COLO668 (cell line): ENCODE measurements around the gene CABP4.

Source experiments
- DNase-seq: peaks from one replicate; lab custom pipeline; 2025; ENCODE audit not compliant: unreplicated experiment; lab: John Stamatoyannopoulos, UW

The CABP4 gene

DNA sequence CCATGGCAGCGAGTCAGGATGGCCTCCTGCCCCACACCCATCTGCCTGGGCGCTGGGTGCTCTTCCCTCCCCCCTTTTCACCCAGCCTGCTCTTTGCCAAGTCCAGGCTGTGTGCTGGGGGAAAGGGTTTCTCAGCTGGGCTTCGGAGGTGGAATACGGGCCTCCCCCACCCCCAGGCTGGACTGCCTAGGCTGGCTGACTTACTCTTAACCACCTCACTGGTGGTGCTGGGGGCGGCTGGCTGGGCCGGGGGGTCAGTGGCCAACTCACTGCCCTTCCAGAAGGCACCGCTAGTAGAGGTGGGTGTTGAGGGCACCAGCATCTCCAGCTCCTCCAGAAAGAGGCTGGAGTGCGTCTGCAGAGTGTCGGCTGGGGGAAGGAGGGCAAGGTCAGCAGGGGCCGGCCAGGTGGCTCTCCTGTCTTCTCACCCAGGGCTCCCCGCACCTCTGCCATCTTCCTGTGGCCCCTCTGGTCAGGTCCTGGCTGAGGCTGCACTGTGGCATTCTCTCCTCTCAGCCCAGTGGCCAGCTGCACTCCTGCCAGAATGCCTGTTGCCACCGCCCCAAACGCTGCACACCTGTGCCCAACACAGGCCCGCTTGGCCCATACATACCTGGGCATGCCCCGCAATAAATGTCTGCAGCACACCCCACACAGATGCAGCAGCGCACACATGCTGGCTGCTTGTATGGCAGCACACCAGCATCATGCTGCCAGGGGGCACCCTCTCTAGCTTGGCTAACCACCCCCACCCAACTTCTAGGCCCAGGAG lies 40.3 kb downstream of the CABP4 start:
- no peak for DNase-seq

DNA sequence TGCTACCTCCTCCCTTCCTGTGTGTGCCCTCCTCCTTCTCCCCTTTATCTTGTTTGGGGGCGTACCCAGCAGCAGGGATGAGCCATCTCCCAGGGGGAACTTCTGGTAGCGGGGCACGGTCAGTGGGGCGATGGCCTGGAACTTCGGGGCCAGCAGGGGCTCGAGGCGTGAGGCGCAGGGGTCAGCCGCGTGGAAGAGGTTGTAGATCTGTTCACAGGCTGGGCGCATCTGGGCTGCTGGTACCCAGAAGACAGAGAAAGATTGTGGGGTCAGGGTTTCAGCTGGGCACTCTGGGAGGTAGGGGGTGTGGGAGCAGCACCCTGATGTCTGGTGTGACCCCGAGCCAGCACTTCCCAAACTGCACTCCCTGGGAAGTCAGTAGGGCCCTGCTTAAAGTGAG lies 41.0 kb downstream of the CABP4 start:
- no peak for DNase-seq

DNA sequence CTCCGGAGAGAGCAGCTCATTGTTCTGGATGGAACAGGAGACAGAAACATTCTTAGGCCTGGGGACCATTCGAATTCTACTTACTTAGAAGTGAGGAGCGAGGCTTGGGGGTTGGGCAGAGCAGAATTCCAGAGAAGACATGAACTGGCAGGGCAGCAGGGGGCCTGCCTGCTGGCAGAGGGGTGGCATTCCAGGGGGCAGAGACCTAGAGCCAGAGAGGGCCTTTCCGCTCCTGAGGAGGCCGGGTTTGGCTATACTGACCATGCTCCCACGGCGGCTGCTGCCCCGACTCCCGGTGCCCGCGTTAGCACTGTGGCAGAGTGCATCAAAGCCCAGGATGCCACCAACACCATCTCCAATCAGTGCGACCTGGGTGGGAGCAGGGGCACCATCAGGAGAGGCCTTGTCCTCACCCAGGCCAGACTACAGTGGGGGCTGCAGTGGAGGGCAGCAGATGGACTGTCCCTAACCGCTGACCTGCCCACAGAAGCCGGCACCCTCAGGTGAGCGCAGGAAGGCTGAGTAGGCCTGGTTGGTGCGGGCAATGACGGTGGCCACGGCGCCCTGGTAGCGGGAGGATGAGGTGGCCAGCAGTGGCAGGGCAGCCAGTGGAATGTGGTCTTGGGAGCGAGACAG lies 42.6 kb downstream of the CABP4 start:
- no peak for DNase-seq

GRCh38 chr11:67498544-67498972 lies 43.4 kb downstream of the CABP4 start:
- DNase-seq, result no peak

GRCh38 chr11:67499808-67500483 lies 44.8 kb downstream of the CABP4 start:
- no peak for DNase-seq

DNA sequence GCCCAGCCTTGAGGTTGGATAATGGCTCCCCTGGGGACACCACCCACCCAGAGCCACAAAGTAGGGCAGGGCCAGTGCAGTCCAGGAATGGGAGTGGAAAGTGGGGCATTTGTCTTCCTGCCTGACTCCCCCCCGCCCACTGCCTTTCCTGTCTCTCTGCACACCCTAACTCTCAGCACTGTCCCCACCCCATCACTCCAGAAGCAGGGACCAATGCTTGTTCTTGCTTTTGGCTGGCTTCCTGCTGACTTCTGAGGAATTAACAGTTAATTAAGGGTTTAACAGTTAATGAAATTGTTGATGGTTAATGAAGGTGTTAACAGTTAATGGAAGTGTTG lies 45.3 kb downstream of the CABP4 start:
- DNase-seq, result no peak

DNA sequence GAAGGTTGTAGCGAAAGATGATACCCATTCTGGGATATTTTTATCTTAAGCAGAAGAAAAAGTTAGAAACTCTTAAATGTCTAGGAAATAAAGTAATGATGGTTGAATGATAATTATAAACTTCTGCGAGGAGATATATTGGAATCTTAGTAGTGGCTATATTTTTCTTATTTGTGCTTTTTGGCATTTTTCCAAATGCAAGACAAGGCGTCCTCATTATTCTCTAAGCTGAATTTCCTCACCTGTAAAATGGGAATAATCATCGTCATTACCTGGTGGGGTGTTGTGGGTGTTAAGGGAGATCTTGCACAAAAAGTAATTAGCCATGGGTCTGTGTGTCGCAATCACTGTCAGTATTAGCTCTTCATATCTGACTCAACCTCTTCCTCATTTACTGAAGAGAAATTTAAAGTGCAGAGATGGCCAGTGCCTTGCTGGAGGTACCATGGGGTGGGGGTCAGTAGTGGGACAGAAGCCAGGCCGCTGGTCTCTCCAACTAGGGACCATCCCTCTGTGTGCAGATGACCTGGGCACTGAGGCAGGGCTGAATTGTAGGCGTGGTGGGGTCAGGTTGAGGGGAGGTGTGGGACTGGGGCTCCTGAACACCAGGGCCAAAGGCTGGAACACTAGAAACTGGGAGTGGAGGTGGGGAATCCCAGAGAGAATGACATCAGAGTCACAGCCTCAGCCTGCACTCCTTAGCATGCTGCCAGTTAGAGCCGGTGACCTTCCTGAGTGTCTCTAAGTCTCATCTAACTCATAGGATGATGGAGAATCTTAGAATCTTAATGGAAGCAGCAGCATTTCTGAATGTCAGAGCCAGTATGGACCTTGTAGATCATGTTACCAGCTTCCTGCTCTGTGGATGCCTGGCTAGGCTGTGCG lies 45.9 kb downstream of the CABP4 start:
- DNase-seq, result no peak

GRCh38 chr11:67501854-67502253 lies 46.7 kb downstream of the CABP4 start:
- no peak for DNase-seq

- DNase-seq, result no peak
These were observed 47.3 kb downstream of the CABP4 start for GRCh38 chr11:67502328-67502979.

- DNase-seq, result no peak
These were observed 48.2 kb downstream of the CABP4 start for GRCh38 chr11:67503119-67504004.

- DNase-seq, result peak; percentile 53
These were observed 49.1 kb downstream of the CABP4 start for GRCh38 chr11:67504005-67504949.

GRCh38 chr11:67504950-67505581 lies 49.9 kb downstream of the CABP4 start, which contains the start of gene PITPNM1:
TSS of gene PITPNM1 (minus strand) at chr11:67505363. CDS start at chr11:67504180, 1,183 bp downstream.
- DNase-seq, result peak; percentile 58

- DNase-seq, result peak; percentile 93
These were observed 50.6 kb downstream of the CABP4 start for GRCh38 chr11:67505605-67506396.

DNA sequence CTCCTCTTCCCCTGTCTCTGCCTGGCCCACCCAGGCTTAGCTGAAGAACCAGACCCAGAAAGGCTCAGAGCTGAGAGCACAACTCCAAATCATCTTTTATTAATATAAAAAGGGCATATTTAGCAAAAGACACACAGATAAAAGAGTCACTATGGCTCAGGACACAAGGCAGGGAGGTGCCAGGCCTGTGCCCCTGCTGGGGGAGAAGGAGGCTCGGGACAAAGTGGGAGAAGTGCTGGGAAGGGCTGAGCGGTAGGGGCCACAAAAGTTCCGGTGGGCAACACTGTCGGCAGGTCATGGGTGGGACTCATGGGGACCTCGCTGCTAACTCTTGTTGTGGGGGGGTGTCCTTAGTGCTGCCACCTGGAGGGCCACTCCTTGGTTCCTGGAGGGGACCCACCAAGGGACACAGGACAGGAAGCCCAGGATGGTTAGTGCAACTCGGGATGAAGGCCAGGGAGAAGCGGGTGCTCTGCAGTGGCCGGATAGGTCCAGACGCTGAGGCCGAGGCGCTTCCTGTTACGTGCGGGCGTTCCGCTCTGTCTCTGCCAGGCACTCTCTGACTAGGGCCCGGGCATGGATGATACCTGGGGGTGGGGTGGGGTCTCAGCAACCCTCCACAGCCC lies 51.4 kb downstream of the CABP4 start:
- no peak for DNase-seq

DNA sequence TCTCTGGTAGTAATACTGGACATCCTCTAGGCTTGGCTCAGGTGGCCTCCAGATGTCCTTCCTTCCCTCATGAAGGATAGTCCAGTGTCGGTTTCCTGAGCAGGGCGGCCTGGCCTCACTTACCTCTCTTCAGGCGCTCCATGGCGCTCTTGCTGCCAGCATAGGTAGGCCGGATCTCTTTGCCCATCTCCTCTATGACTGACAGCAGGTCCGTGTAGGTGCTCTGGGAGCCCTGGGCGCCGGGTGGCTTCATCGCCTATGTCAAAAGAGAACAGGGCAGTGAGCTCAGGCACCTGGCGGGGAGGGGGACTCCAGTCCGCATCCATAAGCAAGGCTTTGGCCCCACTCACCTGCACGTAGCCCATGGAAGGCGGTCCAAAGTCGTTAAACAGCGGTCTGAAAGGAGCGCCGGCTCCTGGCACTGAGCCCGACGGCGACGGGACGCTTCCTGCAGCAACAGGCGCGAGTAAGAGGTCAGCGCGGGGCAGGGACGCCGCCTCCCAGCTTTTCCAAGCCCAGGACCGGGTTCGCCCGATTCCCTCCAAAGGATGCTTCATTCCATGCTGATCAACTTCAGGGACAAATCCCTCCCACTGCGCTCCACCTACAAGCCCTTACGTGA lies 52.2 kb downstream of the CABP4 start:
- DNase-seq, result no peak

DNA sequence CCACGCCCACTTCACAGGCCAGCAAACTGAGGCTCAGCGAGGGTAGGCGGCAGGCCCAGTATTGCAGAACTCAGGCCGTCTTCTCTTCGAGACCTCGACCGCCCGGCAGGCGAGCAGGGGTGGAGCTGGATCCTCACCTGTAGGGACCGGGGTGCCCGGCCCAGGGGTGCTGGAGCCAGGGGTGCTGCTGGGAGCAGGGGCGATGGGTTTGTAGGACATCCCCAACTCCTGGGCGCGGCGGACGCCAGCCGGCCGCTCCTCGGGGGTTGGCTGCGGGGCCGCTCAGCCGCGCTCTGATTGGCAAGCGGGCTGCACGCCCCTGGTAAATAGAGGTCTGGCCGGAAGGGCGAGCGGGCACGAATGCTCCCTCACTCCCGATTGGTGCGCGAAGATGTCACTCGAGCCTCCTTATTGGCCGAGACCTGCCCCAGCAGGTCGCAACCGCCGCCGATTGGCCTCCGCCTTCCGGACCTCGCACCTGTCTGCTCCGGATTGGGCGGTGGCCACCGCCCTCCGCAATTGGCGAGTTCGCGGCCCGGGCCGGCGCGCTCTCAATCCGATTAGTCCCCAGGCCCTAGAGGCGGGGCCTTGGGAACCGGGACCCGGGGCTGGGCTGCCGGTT lies 52.8 kb downstream of the CABP4 start, which contains the start of gene CDK2AP2:
Gene CDK2AP2 (minus strand): TSS at position 299 of the 622 bp plus-strand sequence. CDS start 80 bp downstream, at position 219.
- peak; percentile 99 for DNase-seq
